BLaER1 (cell line): ENCODE data around the gene SNU13.
"Not testable (repeated sequence)": the region's sequence is repeated elsewhere in the genome, so short reads cannot be mapped to it uniquely, and the experiment has no call there.

Source experiments
- H3K27ac ChIP-seq: shearing (Covaris generic); formaldehyde crosslinking; 2 replicates; pipeline ENCODE4 v1.8.1; 2022
- H3K27me3 ChIP-seq: shearing (Covaris generic); formaldehyde crosslinking; 2 replicates; pipeline ENCODE4 v1.8.1; 2022
- H3K36me3 ChIP-seq: shearing (Covaris generic); formaldehyde crosslinking; 2 replicates; pipeline ENCODE4 v1.8.1; 2022
- H3K4me1 ChIP-seq: shearing (Covaris generic); formaldehyde crosslinking; 2 replicates; pipeline ENCODE4 v1.8.1; 2022
- H3K4me2 ChIP-seq: shearing (Covaris generic); formaldehyde crosslinking; 2 replicates; pipeline ENCODE4 v1.8.1; 2022
- H3K4me3 ChIP-seq: shearing (Covaris generic); formaldehyde crosslinking; 2 replicates; pipeline ENCODE4 v1.8.1; 2022
- H3K9ac ChIP-seq: shearing (Covaris generic); formaldehyde crosslinking; 2 replicates; pipeline ENCODE4 v1.8.1; 2022
- H3K9me3 ChIP-seq: shearing (Covaris generic); formaldehyde crosslinking; 2 replicates; pipeline ENCODE4 v1.8.1; 2022
- H4K20me1 ChIP-seq: shearing (Covaris generic); formaldehyde crosslinking; 2 replicates; pipeline ENCODE4 v1.8.1; 2022
- Cebpa-rat ChIP-seq: shearing (Covaris generic); IDR thresholded peaks from 2 replicates; pipeline ENCODE4 v1.8.1; 2022

The SNU13 gene

GRCh38 chr22:41688365-41689211, at the start of gene SNU13:
Gene SNU13 (minus strand): TSS chr22:41688867. CDS start chr22:41688796, 71 bp downstream.
- TF ChIP-seq Cebpa-rat = no peak
- H3K4me2 ChIP-seq = peak within 1 kb of the TSS; percentile 91
- peaks cover 42% of the 10 kb centered on the region; the same call in 1 of the 2 replicates for H4K20me1 ChIP-seq
- H3K9me3 ChIP-seq = no peaks in the 10 kb centered on the region; the same call in 1 of the 2 replicates
- peaks cover 10% of the 10 kb centered on the region for H3K36me3 ChIP-seq
- H3K27me3 ChIP-seq = no peaks in the 10 kb centered on the region
- H3K4me3 ChIP-seq = peak within 1 kb of the TSS; percentile 75
- peak within 1 kb of the TSS; percentile 94 for H3K9ac ChIP-seq
- peaks cover 39% of the 10 kb centered on the region for H3K4me1 ChIP-seq
- H3K27ac ChIP-seq = peak within 1 kb of the TSS; percentile 95

- H3K4me3 ChIP-seq, H4K20me1 ChIP-seq, H3K36me3 ChIP-seq, H3K9ac ChIP-seq, H3K4me2 ChIP-seq, H3K9me3 ChIP-seq, H3K27me3 ChIP-seq, H3K27ac ChIP-seq, H3K4me1 ChIP-seq: not testable (repeated sequence)
These were observed 44.6 kb upstream of the SNU13 start for GRCh38 chr22:41733241-41733640.

GRCh38 chr22:41732096-41732772, 43.6 kb upstream of the SNU13 start:
- H3K9ac ChIP-seq = no peak overlapping the region
- no peaks in the 10 kb centered on the region for H3K4me1 ChIP-seq
- no peak for TF ChIP-seq Cebpa-rat
- no peak overlapping the region for H3K4me2 ChIP-seq
- H3K9me3 ChIP-seq = no peaks in the 10 kb centered on the region
- H3K36me3 ChIP-seq = no peaks in the 10 kb centered on the region
- H3K27me3 ChIP-seq = no peaks in the 10 kb centered on the region
- no peak overlapping the region for H3K4me3 ChIP-seq
- H3K27ac ChIP-seq = no peak overlapping the region
- no peaks in the 10 kb centered on the region for H4K20me1 ChIP-seq

GRCh38 chr22:41731609-41732008, 42.9 kb upstream of the SNU13 start:
- Histone ChIP-seq H3K4me1 (no peaks in the 10 kb centered on the region), H3K36me3 (no peaks in the 10 kb centered on the region), H3K4me3 (no peak overlapping the region), H3K9me3 (no peaks in the 10 kb centered on the region), H3K9ac (no peak overlapping the region), H3K27ac (no peak overlapping the region), H3K4me2 (no peak overlapping the region), H3K27me3 (no peaks in the 10 kb centered on the region), H4K20me1 (no peaks in the 10 kb centered on the region)
- no peak for TF ChIP-seq Cebpa-rat

- Histone ChIP-seq H4K20me1 (no peaks in the 10 kb centered on the region), H3K27me3 (no peaks in the 10 kb centered on the region), H3K4me1 (no peaks in the 10 kb centered on the region), H3K9me3 (no peaks in the 10 kb centered on the region), H3K27ac (no peak overlapping the region), H3K4me3 (no peak overlapping the region), H3K9ac (no peak overlapping the region), H3K36me3 (no peaks in the 10 kb centered on the region), H3K4me2 (no peak overlapping the region)
- TF ChIP-seq Cebpa-rat = no peak
These were observed 36.9 kb upstream of the SNU13 start for GRCh38 chr22:41725510-41726110.

GRCh38 chr22:41722496-41722895, 33.8 kb upstream of the SNU13 start:
- Histone ChIP-seq H3K9ac (no peak overlapping the region), H3K27me3 (no peaks in the 10 kb centered on the region), H3K27ac (no peak overlapping the region), H3K4me2 (no peak overlapping the region), H3K4me3 (no peak overlapping the region), H4K20me1 (no peaks in the 10 kb centered on the region), H3K4me1 (no peaks in the 10 kb centered on the region), H3K36me3 (no peaks in the 10 kb centered on the region), H3K9me3 (no peaks in the 10 kb centered on the region)
- TF ChIP-seq Cebpa-rat = no peak

- H4K20me1 ChIP-seq = no peaks in the 10 kb centered on the region
- no peak overlapping the region for H3K4me3 ChIP-seq
- H3K4me1 ChIP-seq = 0 out of 2 replicates have a peak, but pooled peaks cover 7% of the 10 kb centered on the region
- TF ChIP-seq Cebpa-rat = no peak
- no peaks in the 10 kb centered on the region for H3K36me3 ChIP-seq
- H3K27ac ChIP-seq = no peak overlapping the region
- H3K27me3 ChIP-seq = no peaks in the 10 kb centered on the region
- H3K4me2 ChIP-seq = no peak overlapping the region
- no peaks in the 10 kb centered on the region for H3K9me3 ChIP-seq
- no peak overlapping the region for H3K9ac ChIP-seq
These were observed 24.3 kb upstream of the SNU13 start for GRCh38 chr22:41713004-41713403.

- Histone ChIP-seq H3K9ac (no peak overlapping the region), H3K4me2 (no peak overlapping the region)
- TF ChIP-seq Cebpa-rat = no peak
These were observed 20.7 kb upstream of the SNU13 start for GRCh38 chr22:41709341-41709740.

GRCh38 chr22:41702763-41703162, 14.1 kb upstream of the SNU13 start:
- H3K9me3 ChIP-seq = no peaks in the 10 kb centered on the region
- H3K4me2 ChIP-seq = no peak overlapping the region
- TF ChIP-seq Cebpa-rat = no peak
- H3K36me3 ChIP-seq = no peaks in the 10 kb centered on the region
- no peak overlapping the region for H3K27ac ChIP-seq
- H3K27me3 ChIP-seq = no peaks in the 10 kb centered on the region
- H3K9ac ChIP-seq = no peak overlapping the region
- no peaks in the 10 kb centered on the region for H4K20me1 ChIP-seq
- H3K4me3 ChIP-seq = no peak overlapping the region
- H3K4me1 ChIP-seq = peaks cover 7% of the 10 kb centered on the region

More at GRCh38 chr22:41709341-41709740, 20.7 kb upstream of the SNU13 start:
- Histone ChIP-seq H4K20me1 (no peaks in the 10 kb centered on the region), H3K9me3 (no peaks in the 10 kb centered on the region), H3K36me3 (no peaks in the 10 kb centered on the region), H3K4me1 (0 out of 2 replicates have a peak, but pooled peaks cover 7% of the 10 kb centered on the region), H3K27ac (no peak overlapping the region), H3K4me3 (no peak overlapping the region), H3K27me3 (no peaks in the 10 kb centered on the region)

GRCh38 chr22:41700108-41700364, 11.4 kb upstream of the SNU13 start:
- Histone ChIP-seq H3K4me1 (peaks cover 32% of the 10 kb centered on the region), H3K4me2 (no peak overlapping the region), H4K20me1 (no peaks in the 10 kb centered on the region), H3K36me3 (no peaks in the 10 kb centered on the region), H3K27me3 (no peaks in the 10 kb centered on the region), H3K27ac (no peak overlapping the region), H3K4me3 (no peak overlapping the region), H3K9me3 (no peaks in the 10 kb centered on the region), H3K9ac (no peak overlapping the region)
- no peak for TF ChIP-seq Cebpa-rat
